ENCODE measurements around the gene SDK2. TPM values are rescaled to one million over a fixed set of nuclear protein-coding genes. Genes with fewer than 3 reads are reported as not detected.

Gene SDK2
- polyA plus RNA-seq, 3 donors, result 0.01 TPM; not detected in 2

DNA sequence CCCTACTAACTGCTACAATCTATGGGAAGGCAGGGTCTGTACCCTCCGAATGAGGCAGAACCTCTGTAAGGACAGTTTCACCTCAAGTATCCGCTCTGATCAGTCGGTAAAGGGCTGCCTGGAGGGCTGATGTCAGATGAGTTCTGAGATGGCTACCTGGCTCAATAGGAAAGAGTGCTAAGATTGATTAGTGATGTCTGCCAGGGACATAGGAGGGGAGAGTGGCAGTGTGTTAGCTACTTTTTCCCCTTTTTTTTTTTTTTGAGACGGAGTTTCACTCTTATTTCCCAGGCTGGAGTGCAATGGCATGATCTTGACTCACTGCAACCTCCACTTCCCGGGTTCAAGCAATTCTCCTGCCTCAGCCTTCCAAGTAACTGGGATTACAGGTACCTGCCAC, 293.4 kb downstream of the SDK2 start:
- TF ChIP-seq, protein P1, sequence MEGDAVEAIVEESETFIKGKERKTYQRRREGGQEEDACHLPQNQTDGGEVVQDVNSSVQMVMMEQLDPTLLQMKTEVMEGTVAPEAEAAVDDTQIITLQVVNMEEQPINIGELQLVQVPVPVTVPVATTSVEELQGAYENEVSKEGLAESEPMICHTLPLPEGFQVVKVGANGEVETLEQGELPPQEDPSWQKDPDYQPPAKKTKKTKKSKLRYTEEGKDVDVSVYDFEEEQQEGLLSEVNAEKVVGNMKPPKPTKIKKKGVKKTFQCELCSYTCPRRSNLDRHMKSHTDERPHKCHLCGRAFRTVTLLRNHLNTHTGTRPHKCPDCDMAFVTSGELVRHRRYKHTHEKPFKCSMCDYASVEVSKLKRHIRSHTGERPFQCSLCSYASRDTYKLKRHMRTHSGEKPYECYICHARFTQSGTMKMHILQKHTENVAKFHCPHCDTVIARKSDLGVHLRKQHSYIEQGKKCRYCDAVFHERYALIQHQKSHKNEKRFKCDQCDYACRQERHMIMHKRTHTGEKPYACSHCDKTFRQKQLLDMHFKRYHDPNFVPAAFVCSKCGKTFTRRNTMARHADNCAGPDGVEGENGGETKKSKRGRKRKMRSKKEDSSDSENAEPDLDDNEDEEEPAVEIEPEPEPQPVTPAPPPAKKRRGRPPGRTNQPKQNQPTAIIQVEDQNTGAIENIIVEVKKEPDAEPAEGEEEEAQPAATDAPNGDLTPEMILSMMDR (IDR thresholded peaks at IDR 0.05), result no peak

DNA sequence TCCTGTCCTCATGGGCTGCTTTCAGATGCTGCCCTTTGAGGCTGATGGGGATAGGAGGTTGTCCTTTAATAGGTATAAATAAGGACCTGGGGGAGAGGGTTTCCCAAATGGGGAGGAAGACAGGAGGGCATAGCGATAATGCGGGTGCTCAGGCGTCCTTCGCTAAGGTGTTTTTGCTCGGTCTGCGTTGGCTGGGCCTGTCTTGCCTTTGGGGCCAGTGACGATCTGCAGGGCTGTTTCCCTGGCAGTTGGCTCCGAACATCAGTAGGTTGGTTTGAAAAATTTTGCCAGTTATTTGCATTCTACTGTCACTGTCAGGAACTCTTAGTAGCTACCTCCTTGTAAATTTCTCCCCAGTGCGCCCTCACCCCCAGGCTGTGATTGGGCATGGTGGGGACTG, 294.6 kb downstream of the SDK2 start:
- no peak overlapping the region for H3K4me2 ChIP-seq (replicated peaks; ENCODE audit: extremely low read depth, low read length, poor library complexity, severe bottlenecking)
- no peaks in the 10 kb centered on the region for H3K36me3 ChIP-seq (replicated peaks in 1 of 2; ENCODE audit: control insufficient read depth in 1 of 2, insufficient read depth in 2 of 2, low read length in 2 of 2)
- peaks cover 0 to 3% (median 3%) of the 10 kb centered on the region in 3 donors for H3K27me3 Mint-ChIP-seq (ENCODE audit: low read depth in 3 of 3)
- no peak overlapping the region for H3K27ac ChIP-seq (ENCODE audit: low read depth in 1 of 2, low read length in 2 of 2)
- no peak overlapping the region for H3K9ac ChIP-seq (ENCODE audit: insufficient read depth, low read length, poor library complexity, severe bottlenecking)
- no peaks in the 10 kb centered on the region for H4K20me1 ChIP-seq (ENCODE audit: insufficient read depth, low read length)
- no peaks in the 10 kb centered on the region for H3K4me1 Mint-ChIP-seq
- no peak overlapping the region for H2AFZ ChIP-seq (ENCODE audit: insufficient read depth, low read depth, low read length, poor library complexity, severe bottlenecking)
- WGBS (ENCODE audit: insufficient coverage), result 95% methylated on average over 7 of the region's 9 CpGs
- H3K27me3 ChIP-seq (ENCODE audit: control insufficient read depth in 2 of 2, insufficient read depth in 2 of 2, low read length in 2 of 2), result no peaks in the 10 kb centered on the region
- H3K4me3 Mint-ChIP-seq, result no peak overlapping the region
- intact Hi-C loops (cut with micrococcal nuclease), result no loop called here
- H3K27ac Mint-ChIP-seq, result no peak overlapping the region
- no peak for DNase-seq
- TF ChIP-seq, protein P1 (IDR thresholded peaks at IDR 0.05), result no peak
- H3K79me2 ChIP-seq (ENCODE audit: insufficient read depth, low read length), result no peaks in the 10 kb centered on the region
- H3K4me3 ChIP-seq (replicated peaks in 1 of 3; ENCODE audit: low read depth in 2 of 3, low read length in 3 of 3), result no peak overlapping the region
- no peaks in the 10 kb centered on the region for H3K36me3 Mint-ChIP-seq
- peaks cover 0 to 3% (median 0%) of the 10 kb centered on the region in 7 donors for H3K9me3 Mint-ChIP-seq
- H3K9me3 ChIP-seq (replicated peaks in 1 of 2; ENCODE audit: control insufficient read depth in 1 of 2, insufficient read depth in 1 of 2, low read length in 2 of 2), result no peaks in the 10 kb centered on the region
- H3K4me1 ChIP-seq (ENCODE audit: control insufficient read depth in 1 of 2, insufficient read depth in 2 of 2, low read length in 2 of 2), result no peaks in the 10 kb centered on the region

More for the DNA sequence above, 293.4 kb downstream of the SDK2 start:
- WGBS (ENCODE audit: insufficient coverage), result 90% methylated on average over 2 of the region's 5 CpGs
- Histone ChIP-seq H4K20me1 (ENCODE audit: insufficient read depth, low read length) (no peaks in the 10 kb centered on the region), H3K4me1 (ENCODE audit: control insufficient read depth in 1 of 2, insufficient read depth in 2 of 2, low read length in 2 of 2) (no peaks in the 10 kb centered on the region), H3K4me2 (replicated peaks; ENCODE audit: extremely low read depth, low read length, poor library complexity, severe bottlenecking) (no peak overlapping the region), H3K4me3 (replicated peaks in 1 of 3; ENCODE audit: low read depth in 2 of 3, low read length in 3 of 3) (no peak overlapping the region), H3K79me2 (ENCODE audit: insufficient read depth, low read length) (no peaks in the 10 kb centered on the region), H3K27ac (ENCODE audit: low read depth in 1 of 2, low read length in 2 of 2) (no peak overlapping the region), H3K9ac (ENCODE audit: insufficient read depth, low read length, poor library complexity, severe bottlenecking) (no peak overlapping the region), H2AFZ (ENCODE audit: insufficient read depth, low read depth, low read length, poor library complexity, severe bottlenecking) (no peak overlapping the region), H3K36me3 (replicated peaks in 1 of 2; ENCODE audit: control insufficient read depth in 1 of 2, insufficient read depth in 2 of 2, low read length in 2 of 2) (no peaks in the 10 kb centered on the region), H3K9me3 (replicated peaks in 1 of 2; ENCODE audit: control insufficient read depth in 1 of 2, insufficient read depth in 1 of 2, low read length in 2 of 2) (no peaks in the 10 kb centered on the region), H3K27me3 (ENCODE audit: control insufficient read depth in 2 of 2, insufficient read depth in 2 of 2, low read length in 2 of 2) (no peaks in the 10 kb centered on the region)
- intact Hi-C loops (cut with micrococcal nuclease), result no loop called here
- Mint-ChIP-seq H3K4me1 (no peaks in the 10 kb centered on the region), H3K9me3 (peaks cover 0 to 3% (median 0%) of the 10 kb centered on the region in 7 donors), H3K27me3 (ENCODE audit: low read depth in 3 of 3) (peaks cover 0 to 4% (median 3%) of the 10 kb centered on the region in 3 donors), H3K36me3 (no peaks in the 10 kb centered on the region), H3K27ac (no peak overlapping the region), H3K4me3 (no peak overlapping the region)
- no peak for DNase-seq
